ENCODE data around the gene EPS8L1.

Gene EPS8L1

GRCh38 chr19:55136399-55137102 is 60.9 kb downstream of the EPS8L1 start:
- TF ChIP-seq, protein P1, sequence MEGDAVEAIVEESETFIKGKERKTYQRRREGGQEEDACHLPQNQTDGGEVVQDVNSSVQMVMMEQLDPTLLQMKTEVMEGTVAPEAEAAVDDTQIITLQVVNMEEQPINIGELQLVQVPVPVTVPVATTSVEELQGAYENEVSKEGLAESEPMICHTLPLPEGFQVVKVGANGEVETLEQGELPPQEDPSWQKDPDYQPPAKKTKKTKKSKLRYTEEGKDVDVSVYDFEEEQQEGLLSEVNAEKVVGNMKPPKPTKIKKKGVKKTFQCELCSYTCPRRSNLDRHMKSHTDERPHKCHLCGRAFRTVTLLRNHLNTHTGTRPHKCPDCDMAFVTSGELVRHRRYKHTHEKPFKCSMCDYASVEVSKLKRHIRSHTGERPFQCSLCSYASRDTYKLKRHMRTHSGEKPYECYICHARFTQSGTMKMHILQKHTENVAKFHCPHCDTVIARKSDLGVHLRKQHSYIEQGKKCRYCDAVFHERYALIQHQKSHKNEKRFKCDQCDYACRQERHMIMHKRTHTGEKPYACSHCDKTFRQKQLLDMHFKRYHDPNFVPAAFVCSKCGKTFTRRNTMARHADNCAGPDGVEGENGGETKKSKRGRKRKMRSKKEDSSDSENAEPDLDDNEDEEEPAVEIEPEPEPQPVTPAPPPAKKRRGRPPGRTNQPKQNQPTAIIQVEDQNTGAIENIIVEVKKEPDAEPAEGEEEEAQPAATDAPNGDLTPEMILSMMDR (IDR thresholded peaks at IDR 0.05; ENCODE audit: low read depth, low read length, missing control alignments) = no peak
- no peak for DNase-seq (ENCODE audit: extremely low read depth, low read depth)

More at GRCh38 chr19:55136399-55137102, 60.9 kb downstream of the EPS8L1 start:
- H3K4me3 ChIP-seq (replicated peaks; ENCODE audit: low read depth, low read length) = no peak overlapping the region

All from HFF-Myc (cell line).